ENCODE results near the gene GRIN1.

The GRIN1 gene

GRCh38 chr9:137166380-137167229 is 27.7 kb downstream of the GRIN1 start:
- no peak for FAIRE-seq

GRCh38 chr9:137167277-137167746 is 28.4 kb downstream of the GRIN1 start:
- FAIRE-seq, result no peak

DNA sequence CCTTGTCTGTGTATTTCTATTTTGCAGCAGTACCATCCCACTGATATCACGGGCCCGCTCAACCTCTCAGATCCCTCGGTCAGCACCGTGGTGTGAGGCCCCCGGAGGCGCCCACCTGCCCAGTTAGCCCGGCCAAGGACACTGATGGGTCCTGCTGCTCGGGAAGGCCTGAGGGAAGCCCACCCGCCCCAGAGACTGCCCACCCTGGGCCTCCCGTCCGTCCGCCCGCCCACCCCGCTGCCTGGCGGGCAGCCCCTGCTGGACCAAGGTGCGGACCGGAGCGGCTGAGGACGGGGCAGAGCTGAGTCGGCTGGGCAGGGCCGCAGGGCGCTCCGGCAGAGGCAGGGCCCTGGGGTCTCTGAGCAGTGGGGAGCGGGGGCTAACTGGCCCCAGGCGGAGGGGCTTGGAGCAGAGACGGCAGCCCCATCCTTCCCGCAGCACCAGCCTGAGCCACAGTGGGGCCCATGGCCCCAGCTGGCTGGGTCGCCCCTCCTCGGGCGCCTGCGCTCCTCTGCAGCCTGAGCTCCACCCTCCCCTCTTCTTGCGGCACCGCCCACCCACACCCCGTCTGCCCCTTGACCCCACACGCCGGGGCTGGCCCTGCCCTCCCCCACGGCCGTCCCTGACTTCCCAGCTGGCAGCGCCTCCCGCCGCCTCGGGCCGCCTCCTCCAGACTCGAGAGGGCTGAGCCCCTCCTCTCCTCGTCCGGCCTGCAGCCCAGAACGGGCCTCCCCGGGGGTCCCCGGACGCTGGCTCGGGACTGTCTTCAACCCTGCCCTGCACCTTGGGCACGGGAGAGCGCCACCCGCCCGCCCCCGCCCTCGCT is 29.0 kb downstream of the GRIN1 start:
- no peak for FAIRE-seq

GRCh38 chr9:137168573-137168903 is 29.6 kb downstream of the GRIN1 start:
- FAIRE-seq, result no peak

- no peak for FAIRE-seq
These were observed 30.2 kb downstream of the GRIN1 start for GRCh38 chr9:137168904-137169856.

DNA sequence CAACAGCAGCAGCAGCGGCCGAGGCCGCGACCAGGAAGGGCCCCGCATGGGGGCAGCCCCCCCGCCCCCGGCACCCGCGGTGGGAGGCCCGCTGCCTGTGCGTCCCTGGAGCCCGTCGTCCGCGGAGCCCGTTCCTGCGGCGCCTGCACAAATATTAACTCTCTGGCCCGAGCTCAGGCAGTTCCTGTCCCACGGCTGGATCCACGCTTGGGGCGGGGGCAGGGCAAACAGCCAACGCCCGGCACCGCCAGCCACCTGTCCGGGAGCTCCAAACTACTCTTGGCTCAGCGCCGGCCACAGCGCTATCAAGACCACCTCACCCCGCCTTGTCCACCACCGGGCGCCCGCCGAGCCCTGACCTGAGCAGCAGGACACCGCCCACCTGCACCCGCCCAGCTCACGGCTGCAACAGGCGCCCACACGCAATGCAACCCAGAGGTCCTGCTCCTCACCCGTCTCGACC is 31.0 kb downstream of the GRIN1 start, which contains the start of gene LRRC26:
Gene LRRC26, minus strand, starts transcription at position 156 of the 463 bp plus-strand sequence. Its CDS starts 108 bp downstream, at position 48.
- no peak for FAIRE-seq

- no peak for FAIRE-seq
These were observed 31.7 kb downstream of the GRIN1 start for GRCh38 chr9:137170486-137171148.

DNA sequence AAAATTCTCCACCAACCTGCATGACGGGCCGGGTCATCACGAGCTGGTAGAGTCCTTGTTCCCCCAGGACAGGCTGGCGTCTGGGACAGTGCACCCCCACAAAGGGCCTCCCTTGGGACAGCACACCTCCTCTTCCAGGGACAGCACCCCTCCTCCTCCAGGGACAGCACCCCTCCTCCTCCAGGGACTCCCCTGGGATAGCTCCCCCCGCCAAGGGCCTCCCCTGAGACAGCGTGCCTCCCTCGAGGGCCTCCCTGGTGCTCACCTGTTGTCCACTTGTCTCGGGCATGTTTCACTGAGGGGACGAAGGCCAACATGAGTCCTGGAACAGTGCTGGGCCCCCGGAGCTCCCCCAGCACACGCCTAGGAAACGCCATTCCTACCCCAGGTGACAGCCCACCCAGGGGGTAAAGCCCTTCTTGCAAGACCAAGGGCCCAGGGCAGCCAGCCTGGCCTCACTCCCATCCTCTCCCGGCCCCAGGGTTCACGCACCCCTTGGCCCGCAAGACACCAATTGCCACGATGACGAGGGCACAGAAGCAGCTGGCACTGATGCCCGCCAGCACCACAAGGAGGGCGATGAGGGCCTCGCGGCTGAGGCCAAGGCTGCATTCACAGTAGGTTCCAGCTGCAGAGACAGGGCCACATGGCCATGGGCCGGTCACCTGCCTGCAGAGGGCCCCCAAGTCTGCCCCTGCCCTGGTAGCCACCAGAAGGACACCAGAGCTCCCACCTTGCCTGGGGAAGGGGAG is 32.4 kb downstream of the GRIN1 start:
- FAIRE-seq, result no peak

- FAIRE-seq, result no peak
These were observed 34.2 kb downstream of the GRIN1 start for GRCh38 chr9:137172901-137173795.

DNA sequence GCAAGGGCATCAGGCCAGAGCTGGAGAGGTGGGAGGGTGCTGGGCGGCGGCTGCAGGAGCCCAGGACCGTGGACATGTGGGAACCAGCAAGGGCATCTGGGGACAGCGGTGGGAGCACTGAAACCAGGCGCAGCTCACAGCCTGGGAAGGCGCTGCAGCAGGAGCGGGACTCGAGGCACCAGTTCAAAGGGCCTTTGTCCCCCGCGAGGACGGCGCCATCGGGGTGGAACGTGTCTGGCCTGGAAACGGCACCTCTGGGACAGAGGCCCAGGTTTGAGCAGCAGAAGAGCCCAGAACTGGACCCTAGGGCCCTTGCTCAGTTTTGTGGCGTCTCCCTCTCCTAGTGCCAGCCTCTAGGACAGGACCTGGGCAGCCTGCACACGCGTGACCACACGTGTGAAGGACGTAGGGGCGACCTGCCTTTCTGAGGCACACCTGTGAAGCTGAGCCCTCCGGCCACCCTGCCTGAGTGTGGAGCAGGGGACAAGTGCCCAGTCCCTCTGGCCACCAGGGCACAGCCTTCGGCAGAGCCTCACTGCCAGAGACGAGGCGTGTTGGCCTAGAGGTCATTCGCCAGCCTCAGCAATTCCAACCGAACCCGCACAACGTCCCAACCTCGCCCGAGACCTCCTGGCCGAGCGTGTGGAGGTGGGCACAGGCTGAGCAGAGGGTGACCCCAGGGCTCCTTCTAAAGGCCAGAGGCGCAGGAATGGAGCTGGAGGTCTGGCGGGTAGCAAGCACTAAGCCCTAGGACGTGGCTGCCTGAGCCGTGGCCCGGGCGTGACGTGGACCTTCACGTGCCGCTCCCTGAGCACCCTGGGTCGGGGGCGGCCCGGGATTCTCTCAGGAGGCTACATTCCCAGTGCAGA is 35.1 kb downstream of the GRIN1 start:
- no peak for FAIRE-seq

DNA sequence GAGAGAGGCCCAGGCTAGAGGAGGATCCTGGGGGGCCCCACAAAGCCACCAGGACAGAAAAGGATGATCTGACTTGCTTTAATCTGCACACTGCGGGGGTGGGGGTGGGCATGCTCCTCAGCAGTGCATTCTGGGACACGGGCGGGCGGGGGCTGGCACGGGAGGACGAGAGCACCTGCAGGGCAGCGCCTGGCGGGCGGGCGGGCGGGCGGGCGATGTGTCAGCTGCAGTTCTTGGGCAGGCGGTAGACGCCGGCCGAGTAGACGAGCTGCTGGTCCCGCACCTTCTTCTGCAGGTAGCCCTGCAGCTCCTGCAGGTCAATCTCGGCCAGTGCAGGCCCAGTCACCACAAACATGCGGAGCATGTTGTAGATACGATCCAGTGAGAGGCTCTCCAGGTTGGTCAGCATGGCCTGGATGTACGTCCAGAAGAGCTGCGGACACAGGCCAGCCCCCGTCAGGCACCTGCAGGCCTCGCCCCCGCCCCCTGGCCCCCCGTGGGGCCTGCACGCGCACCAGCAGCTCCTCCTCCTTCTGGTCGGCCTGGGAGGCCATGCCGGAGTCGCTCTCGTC is 35.9 kb downstream of the GRIN1 start:
- no peak for FAIRE-seq

DNA sequence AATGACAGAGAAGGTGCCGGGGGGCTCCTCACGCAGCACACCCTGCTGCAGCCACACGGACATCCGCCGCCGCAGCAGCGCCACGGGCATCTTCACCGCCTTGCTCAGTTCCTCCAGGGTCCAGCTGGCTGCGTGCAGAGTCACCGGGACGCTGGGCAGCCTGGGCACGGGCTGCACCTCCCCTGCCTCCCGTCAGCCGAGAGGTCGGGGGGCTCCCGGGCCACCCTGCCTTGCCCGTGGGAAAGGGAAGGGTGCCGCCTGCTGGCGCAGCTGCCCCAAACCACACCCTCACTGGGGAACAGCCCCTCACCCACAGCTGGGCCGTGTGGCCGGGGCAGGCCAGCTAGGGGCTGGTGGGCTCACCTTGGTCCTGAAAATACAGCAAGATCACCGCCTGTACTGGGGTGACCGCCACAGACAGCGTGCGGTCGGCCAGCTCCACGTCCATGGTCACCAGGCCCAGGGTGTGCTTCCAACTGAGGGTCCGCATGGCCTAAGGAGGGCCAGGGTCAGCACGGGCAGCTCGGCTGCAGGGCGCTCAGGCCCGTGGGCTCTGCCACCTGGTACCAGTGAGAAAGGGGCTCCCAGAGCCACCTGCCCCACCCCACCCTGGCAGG is 36.5 kb downstream of the GRIN1 start:
- no peak for FAIRE-seq

- FAIRE-seq, result no peak
These were observed 37.6 kb downstream of the GRIN1 start for GRCh38 chr9:137176302-137177182.

GRCh38 chr9:137178201-137178938 is 39.4 kb downstream of the GRIN1 start:
- no peak for FAIRE-seq

- FAIRE-seq, result no peak
These were observed 40.1 kb downstream of the GRIN1 start for GRCh38 chr9:137178939-137179630.

DNA sequence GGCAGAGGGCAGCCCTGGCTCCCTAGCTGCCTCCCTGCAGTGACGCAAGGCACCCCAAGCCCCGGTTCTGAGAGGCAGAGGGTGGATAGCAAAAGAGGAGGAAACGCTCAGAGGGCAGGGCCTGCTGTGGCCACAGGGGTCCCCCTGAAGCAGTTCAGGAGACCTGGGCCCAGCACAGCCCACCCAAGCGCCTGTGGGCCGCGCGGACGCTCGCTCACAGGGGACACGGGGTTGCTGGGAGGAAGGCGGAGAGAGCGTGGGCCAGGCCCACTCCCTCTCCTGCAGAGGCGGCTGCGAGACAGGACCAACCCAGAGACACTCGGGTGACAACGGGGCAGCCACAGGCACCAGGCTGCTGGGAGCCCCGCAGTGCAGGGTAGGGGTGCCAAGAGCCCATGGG is 40.8 kb downstream of the GRIN1 start:
- no peak for FAIRE-seq
